GM21825 (cell line): ENCODE data around the gene VEPH1.

Experiments used
- ATAC-seq: cut with Tn5 transposase; IDR thresholded peaks from one replicate; pipeline ENCODE4 v1.9.1; 2021; ENCODE audit warnings: mild to moderate bottlenecking, moderate library complexity; ENCODE audit not compliant: unreplicated experiment

Gene VEPH1

DNA sequence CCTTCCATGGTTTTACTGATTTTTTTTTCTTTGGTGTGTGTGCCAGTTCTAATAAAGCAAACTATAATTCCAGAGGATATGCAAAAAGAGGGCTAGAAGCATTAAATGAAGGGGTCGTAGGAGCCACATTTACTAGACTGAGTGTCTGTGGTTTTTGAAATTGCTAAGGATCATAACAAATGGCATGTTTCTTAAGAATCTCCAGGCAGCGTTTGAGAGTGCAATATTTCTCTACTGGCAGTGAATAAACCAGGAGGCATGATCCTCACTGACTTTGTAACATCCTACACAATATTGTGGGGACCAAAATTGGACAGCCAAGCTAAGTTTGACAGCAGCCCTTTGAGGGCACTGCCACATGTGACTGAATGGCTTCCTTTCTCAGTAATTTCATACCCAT, 227.4 kb downstream of the VEPH1 start:
- no peak for ATAC-seq

DNA sequence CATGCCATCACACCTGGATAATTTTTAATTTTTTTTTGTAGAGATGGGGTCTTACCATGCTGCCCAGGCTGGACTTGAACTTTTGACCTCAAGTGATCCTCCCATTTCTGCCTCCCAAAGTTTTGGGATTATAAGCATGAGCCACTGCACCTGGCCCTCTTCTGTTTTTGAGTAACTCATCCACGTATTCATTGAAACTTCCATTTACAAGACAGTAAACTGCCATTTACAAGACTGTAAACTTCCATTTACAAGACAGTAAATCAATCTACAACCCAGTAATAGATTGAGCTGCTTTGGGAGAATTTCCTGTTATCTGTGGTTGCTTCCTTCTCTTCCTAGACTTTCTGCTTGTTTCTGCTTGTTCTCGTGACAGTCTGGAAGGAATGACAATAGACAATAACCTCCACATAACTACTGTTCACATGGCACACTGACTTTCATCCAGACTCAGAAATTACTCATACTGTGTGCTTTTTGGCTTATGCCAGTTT, 228.5 kb downstream of the VEPH1 start:
- ATAC-seq, result no peak

- ATAC-seq, result no peak
These were observed 231.8 kb downstream of the VEPH1 start for GRCh38 chr3:157271283-157271882.

- no peak for ATAC-seq
These were observed 235.2 kb downstream of the VEPH1 start for GRCh38 chr3:157268026-157268425.

- no peak for ATAC-seq
These were observed 237.3 kb downstream of the VEPH1 start for GRCh38 chr3:157265931-157266330.

GRCh38 chr3:157263027-157263426, 240.2 kb downstream of the VEPH1 start:
- no peak for ATAC-seq

DNA sequence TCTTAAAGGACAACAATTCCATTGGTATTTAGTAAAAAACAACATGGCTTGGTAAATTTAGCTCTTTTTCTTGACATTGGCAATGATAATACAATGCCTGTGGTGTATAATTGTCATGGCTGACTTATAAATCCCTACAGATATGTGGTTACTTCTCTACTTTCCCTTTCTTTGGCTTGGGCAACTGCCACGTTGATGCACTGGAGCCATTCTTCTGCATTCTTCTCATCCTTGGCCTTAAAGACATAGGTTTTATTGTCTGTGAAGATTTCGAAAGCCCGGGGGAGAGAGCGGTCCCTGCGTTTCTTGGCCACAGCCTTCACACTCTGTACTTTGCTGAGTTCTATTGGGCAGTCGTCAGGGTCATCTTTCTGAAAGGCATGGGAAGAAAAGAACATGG, 242.2 kb downstream of the VEPH1 start:
- ATAC-seq, result no peak

DNA sequence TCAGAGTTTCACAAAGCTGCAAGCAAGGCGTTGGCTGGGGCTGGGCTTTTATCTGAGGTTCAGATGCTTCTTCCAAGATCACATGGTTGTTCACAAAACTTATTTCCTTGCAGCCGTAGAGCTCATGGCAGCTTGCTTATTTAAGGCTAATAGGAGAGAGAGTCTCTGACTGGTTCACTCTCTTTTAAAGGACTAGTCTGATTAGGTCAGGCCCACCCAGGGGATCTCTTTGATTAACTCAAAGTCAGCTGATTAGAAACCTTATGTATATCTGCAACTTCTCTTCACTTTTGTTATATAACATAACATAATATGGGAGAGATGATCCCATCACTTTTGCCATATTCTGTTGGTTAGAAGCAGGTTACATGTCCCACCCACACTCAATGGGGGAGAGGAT, 243.4 kb downstream of the VEPH1 start:
- no peak for ATAC-seq

DNA sequence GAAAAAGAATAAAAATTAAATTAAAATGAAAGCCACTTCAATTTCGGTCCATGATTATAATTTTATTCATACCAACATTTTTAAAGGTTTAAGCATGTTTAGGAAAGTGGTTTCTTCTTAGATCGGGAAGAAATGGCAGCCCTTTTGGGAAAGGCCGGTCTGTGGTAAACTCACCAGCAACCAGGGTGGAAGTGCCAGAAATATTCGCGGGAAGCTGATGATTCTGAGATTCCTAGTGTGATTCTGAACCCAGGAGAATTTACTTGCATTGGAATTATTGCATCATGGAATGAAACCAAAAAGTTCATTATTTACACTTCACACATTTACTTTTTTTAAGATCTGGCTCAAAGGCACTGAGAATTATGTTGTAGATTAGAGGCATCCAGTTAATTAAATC, 246.1 kb downstream of the VEPH1 start:
- no peak for ATAC-seq

DNA sequence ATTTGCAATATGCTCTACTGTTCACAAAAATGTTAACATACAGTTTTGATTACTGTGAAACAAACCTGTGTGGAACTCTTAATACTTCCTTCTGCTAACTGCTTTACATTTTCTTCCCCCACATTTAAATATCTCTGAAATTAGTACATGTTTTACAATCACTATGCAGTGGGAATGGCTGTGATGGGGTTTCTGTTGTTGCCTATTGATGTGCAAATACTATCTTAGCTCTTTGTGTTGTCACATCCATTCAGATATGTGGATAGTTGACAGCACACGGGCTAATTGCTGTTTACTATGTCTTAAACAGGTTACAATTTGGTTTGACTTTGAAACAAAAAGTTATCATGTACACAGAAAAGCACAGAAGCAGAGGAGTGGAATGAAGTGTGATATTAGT, 247.4 kb downstream of the VEPH1 start:
- no peak for ATAC-seq

- ATAC-seq, result no peak
These were observed 251.5 kb downstream of the VEPH1 start for GRCh38 chr3:157251685-157252084.

- no peak for ATAC-seq
These were observed 253.6 kb downstream of the VEPH1 start for GRCh38 chr3:157249606-157250005.

DNA sequence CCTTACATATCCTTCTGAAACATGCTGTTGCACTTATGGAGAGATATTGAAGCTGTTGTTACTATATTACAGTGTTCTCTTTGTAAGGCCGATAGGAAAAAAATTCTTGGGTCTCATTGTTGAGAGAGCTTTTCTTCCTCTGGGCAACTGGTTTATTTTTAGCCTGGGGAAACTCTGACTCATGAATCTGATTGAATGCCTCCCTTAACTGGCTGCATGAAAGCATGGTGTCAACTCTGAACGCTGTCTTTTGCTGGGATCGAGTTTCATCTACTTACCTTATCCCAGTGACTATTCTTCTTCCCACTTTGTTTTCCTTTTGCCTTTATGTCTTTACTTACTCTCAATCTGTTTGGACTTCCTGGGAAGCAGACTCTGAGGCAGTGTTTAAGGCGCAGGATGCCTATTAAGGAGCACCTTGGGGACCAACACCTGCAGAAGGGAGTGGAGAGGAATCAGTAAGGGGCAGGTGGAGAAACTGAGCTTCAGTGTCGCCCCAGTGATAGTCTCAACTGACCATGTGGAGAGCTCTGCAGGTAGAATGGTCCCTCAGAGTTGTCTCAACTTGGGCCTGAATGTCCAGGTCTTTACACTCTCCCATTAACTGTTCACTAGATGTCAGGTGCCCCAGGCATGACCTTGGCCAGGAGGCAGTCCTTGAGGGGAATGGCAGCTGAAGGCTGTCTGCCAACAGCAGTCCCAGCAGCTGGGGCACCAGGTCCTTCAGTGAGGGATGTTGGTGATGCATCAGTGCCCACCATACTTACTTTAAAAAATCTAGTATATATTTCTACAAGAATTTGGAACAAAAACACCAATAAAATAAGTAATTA, 254.4 kb downstream of the VEPH1 start:
- no peak for ATAC-seq

GRCh38 chr3:157247391-157247790, 255.8 kb downstream of the VEPH1 start:
- ATAC-seq, result no peak

GRCh38 chr3:157242836-157243235, 260.4 kb downstream of the VEPH1 start:
- ATAC-seq, result no peak

GRCh38 chr3:157241599-157241998, 261.6 kb downstream of the VEPH1 start:
- ATAC-seq, result no peak

- ATAC-seq, result no peak
These were observed 262.8 kb downstream of the VEPH1 start for GRCh38 chr3:157240408-157240807.

- peak; percentile 100 for ATAC-seq
These were observed 264.0 kb downstream of the VEPH1 start for GRCh38 chr3:157239082-157239704.

DNA sequence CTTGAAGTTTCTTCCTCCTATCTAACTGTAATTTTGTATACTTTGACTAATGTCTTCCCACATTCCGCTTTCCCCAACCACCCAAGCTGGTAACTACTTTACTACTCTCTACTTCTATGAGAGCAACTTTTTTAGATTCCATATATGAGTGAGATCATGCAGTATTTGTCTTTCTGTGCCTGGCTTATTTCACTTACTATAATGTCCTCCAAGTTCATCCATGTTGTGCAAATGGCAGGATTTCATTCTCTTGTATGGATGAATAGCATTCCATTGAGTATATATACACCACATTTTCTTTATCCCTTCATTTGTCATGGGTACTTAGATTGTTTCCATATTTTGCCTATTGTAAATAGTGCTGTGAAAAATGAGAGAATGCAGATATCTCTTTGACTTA, 264.8 kb downstream of the VEPH1 start:
- ATAC-seq, result no peak

GRCh38 chr3:157237886-157238285, 265.3 kb downstream of the VEPH1 start:
- no peak for ATAC-seq

DNA sequence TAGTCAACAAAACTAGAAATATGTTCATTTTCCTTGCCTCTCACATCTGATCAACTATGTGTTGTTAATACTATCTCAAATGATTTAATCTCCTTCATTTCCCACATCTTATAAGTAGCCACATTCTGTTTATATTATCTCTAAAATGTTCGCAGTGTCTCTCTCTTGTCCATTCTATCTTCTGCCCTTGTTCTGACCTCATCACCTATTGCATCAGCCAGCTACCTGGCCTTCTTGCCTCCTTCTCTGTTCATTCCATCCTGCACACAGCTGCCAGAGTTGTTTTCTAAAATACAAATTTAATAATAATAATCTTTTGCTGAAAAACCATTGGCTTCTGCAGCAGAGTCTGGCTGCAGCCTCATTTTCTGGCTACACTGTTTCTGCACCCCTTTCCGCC, 267.9 kb downstream of the VEPH1 start:
- ATAC-seq, result no peak

DNA sequence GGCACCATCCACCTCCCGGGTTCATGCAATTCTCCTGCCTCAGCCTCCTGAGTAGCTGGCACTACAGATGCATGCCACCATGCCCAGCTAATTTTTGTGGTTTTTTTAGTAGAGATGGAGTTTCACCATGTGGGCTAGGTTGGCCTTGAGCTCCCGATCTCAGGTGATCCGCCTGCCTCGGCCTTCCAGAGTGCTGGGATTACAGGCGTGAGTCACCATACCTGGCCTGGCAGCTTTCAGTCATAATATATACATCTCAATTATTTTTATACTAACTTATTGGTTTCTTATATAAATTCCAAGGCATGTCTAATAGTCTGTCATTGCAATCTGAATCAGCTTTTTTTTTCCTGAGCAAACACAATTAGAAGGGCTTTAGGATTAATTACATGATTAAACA, 269.3 kb downstream of the VEPH1 start:
- ATAC-seq, result no peak
